GM12801 (cell line): Measurements from ENCODE around the gene SSNA1.

Source experiments
- TF ChIP-seq, protein P1 (sequence below): IDR thresholded peaks from one replicate; pipeline ENCODE4 v1.5.1; 2011; ENCODE audit warnings: control low read depth; ENCODE audit not compliant: insufficient read length; ENCODE audit errors: extremely low read depth

The SSNA1 gene

DNA sequence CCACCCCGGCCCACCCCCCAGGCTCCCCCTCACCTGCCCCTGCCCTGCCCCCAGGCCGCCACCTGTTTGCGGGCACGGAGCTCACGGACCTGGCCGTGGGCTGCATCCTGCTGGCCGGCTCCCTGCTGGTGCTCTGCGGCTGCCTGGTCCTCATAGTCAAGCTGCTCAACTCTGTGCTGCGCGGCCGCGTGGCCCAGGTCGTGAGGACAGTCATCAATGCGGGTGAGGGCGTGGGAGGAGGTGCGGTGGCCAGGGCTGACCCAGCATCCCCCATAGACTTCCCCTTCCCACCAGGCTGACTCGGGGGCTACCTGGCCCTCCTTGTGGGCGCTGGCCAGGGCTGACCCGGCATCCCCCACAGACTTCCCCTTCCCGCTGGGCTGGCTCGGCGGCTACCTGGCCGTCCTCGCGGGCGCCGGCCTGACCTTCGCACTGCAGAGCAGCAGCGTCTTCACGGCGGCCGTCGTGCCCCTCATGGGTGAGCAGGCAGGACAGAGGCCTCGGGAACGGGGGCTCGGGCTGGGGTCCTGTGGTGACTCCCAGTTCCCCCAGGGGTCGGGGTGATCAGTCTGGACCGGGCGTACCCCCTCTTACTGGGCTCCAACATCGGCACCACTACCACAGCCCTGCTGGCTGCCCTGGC lies 45.7 kb downstream of the SSNA1 start:
- TF ChIP-seq, protein P1, sequence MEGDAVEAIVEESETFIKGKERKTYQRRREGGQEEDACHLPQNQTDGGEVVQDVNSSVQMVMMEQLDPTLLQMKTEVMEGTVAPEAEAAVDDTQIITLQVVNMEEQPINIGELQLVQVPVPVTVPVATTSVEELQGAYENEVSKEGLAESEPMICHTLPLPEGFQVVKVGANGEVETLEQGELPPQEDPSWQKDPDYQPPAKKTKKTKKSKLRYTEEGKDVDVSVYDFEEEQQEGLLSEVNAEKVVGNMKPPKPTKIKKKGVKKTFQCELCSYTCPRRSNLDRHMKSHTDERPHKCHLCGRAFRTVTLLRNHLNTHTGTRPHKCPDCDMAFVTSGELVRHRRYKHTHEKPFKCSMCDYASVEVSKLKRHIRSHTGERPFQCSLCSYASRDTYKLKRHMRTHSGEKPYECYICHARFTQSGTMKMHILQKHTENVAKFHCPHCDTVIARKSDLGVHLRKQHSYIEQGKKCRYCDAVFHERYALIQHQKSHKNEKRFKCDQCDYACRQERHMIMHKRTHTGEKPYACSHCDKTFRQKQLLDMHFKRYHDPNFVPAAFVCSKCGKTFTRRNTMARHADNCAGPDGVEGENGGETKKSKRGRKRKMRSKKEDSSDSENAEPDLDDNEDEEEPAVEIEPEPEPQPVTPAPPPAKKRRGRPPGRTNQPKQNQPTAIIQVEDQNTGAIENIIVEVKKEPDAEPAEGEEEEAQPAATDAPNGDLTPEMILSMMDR = no peak

DNA sequence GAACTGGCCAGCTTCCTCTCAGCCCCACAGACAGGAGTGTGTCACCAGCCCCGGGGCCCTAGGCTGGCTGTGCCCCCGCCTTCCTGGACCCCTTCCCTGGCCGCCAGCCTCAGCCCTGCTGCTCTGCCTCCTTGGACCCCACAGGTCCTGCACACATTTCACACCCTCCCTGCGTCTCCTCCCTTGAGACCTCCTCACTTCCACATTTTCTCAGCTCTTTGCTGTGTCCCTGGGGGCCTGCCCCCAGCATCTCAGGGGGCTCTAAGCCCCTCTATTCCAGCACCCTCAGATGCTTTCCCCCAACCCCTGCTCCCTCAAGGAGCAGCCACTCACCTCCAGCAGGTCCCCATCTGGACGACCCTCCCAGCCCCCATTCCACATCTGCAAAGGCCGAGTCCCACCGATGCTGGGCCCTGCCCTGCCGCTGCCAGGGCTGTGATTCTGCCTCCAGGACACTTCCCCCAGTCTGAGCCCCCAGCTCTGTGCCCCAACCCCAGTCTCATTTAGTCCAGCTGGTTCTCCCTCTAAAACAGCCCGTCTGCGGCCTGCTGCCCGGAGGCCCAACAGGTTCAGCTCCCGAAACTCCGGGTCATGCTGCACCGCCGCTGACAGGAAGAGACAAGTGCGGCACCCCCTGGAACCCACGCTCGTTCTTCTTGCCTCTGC lies 46.4 kb downstream of the SSNA1 start:
- TF ChIP-seq, protein P1 = no peak

DNA sequence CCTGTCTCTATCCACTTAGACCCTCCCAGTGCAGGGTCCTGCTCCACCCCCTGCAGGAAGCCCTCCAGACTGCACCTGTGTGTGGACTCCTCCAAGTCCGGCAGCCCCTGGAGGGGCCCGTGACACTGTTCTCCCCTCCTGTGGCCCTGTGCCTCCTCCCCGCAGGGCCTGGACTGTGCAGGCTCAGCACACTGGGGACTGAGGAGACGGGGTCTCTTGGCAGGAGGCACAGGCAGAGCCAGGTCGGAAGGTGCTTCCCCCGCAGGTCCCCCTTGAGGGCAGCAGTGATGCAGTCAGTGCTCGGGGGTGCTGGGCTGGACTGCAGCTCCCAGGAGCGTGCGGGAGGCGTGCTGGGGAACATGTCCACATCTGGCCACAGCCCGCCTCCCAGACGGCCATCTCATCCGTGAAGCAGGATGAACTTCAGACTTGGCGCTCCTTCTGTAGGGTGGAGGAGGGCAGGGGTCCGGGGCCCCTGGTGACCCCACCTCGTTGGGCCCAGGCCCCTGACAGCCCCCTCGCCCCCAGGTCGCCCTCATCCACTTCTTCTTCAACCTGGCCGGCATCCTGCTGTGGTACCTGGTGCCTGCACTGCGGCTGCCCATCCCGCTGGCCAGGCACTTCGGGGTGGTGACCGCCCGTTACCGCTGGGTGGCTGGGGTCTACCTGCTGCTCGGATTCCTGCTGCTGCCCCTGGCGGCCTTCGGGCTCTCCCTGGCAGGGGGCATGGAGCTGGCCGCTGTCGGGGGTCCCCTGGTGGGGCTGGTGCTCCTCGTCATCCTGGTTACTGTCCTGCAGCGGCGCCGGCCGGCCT lies 47.2 kb downstream of the SSNA1 start:
- TF ChIP-seq, protein P1 = no peak

DNA sequence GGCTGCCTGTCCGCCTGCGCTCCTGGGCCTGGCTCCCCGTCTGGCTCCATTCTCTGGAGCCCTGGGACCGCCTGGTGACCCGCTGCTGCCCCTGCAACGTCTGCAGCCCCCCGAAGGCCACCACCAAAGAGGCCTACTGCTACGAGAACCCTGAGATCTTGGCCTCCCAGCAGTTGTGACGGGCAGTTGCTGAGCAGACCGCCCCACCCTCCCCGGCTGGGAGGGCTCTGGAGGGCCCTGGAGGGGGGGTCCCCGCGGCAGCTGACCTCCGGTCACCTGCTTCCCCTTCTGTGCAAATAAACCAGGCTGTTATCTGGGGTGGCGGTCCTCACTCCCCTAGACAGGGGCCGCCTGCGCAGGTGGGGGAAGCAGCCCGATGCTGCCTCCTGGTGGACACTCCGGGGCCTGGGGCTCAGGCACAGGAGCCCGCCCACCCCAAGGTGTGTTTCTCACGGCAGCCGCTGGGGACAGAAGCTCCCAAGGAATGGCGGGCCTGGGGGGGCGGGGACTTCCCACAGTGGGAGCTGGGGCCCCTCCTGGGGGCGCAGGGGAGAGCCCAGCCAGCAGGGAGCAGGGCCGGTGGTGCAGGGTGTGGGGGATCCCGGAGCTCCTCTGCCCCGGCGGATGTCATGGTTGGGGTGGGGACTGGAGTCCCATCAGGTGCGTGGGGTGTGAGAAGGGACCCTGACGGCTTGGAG lies 47.9 kb downstream of the SSNA1 start:
- TF ChIP-seq, protein P1 = no peak

DNA sequence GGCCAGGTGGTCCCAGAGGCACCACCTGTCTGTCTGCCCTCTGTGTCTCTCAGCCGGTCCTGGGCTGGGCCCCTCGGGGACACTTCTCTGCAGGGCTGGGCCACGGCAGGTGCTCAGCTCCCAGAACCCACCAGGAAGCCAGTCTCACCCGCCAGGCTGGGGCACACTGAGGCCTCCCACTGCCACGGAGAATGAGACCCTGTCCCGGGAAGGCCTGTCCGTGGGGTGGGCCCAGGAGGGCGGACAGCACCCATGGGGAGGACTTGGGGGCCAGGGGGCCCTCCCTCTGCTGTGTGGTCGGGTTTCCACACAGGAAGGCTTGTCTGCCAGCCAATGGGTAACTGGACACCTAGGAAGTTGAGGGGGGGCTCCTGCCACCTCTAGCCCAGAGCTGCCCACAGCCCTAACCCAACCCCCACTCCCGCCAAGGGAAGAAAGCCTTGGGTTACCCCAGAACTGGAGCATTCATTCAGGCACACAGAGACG lies 48.5 kb downstream of the SSNA1 start:
- TF ChIP-seq, protein P1 = no peak

DNA sequence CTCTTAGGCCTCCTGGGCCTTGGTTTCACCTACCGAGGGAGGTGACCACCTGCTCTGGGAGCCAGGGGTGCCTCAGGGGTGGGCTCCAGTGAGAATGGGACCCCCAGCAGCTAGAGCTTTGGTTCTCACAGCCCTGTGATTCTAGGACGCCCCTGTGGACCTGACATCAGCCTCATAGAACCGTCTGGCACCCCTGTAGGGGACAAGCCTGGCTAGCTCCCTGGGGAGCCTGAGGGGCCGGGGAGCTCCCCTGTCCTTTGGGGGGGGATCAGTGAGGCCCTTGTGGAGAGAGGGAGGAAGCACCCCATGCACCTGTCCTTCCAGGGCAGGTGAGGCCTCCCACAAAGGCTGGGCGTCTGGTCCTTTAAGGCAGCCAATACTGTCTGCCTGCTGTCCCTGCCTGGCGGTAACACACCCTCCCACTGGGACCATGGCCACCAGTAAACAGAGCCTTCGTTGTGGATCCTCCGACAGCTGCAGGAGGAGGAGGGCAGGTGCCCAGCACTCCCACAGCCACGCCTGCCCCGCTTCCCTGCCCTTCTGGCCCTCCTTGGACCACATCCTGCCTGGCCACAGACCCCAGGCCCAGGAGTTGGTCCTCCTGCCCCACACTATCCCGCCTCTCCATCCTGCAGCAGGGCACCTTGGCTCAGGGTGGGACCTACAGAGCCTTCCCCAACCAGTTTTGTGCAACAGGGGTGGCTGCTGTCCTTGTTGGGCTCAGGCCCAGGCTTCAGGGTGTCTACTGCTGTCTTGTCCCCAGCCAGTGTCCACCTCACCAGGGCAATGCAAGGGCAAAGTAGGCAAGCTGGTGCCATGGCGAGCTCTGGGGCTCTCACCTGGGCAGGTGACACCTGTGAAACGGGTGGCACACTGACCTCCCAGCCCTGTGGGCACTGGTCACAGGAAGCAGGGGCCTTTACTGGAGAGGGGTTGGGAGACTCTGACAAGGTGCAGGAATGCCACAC lies 49.6 kb downstream of the SSNA1 start:
- TF ChIP-seq, protein P1 = no peak
